HFFc6 (cell line): ENCODE measurements around the gene KIF26B. TPM values are rescaled to one million over a fixed set of nuclear protein-coding genes. Genes with fewer than 3 reads are reported as not detected.

ENCODE experiments used
- DNase-seq: peaks from one replicate; pipeline ENCODE4 v3.0.0-alpha.2; 2018
- H3K27ac Mint-ChIP-seq: 2 replicates; pipeline ENCODE4 v1.8.0; 2020; ENCODE audit warnings: mild to moderate bottlenecking, mixed read lengths
- H3K27me3 Mint-ChIP-seq: 2 replicates; pipeline ENCODE4 v1.8.0; 2021; ENCODE audit warnings: mild to moderate bottlenecking, moderate library complexity, mixed read lengths; ENCODE audit not compliant: insufficient read depth
- H3K36me3 Mint-ChIP-seq: 2 replicates; pipeline ENCODE4 v1.8.0; 2021; ENCODE audit warnings: low read depth, mixed read lengths
- H3K4me1 Mint-ChIP-seq: 2 replicates; pipeline ENCODE4 v1.8.0; 2020; ENCODE audit warnings: low read depth, mixed read lengths
- H3K4me3 Mint-ChIP-seq: 2 replicates; pipeline ENCODE4 v1.8.0; 2020; ENCODE audit warnings: mild to moderate bottlenecking, moderate library complexity, mixed read lengths
- H3K9me3 Mint-ChIP-seq: 2 replicates; pipeline ENCODE4 v1.8.0; 2020; ENCODE audit warnings: mild to moderate bottlenecking, mixed read lengths
- total RNA-seq, 6 experiments: library from RNA; stranded (reverse); fragmentation: NEBNext Ultra II Directional; extraction: Animal tissue kit (Norgen Biotek cat#: 25700); gene quantifications; 2 replicates in 1 of 6; 3 replicates in 5 of 6; pipeline ENCODE4 v1.2.3, GENCODE V29; 2021
- TF ChIP-seq, protein P1 (sequence below): fragments of 200-600 bp; sonication (generic); IDR thresholded peaks from 2 replicates; pipeline ENCODE4 v1.5.0; 2021; ENCODE audit warnings: antibody characterized with exemption, mild to moderate bottlenecking

KIF26B gene
- total RNA-seq, 6 experiments from 2014 or later = 4.6 to 7.5 (median 5.5) TPM

DNA sequence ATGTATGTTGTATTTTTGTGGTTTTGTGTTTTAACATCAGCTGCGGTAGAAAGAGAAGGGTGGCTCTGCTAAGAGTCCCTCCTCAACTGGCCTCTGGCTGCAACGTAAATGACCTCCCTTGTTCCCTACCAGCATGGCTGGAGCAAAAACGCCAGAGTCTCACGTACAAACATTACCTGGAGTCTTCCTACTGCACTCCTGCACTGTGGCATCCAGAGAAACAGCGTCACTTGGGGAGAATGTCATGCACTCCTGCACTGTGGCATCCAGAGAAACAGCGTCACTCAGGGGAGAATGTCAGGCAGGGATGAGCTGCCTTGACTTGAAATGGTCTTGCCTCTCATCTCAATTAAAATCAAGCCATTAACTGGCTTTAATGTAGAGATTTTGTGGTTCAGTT, 314.2 kb downstream of the KIF26B start:
- Mint-ChIP-seq H3K9me3 (no peaks in the 10 kb centered on the region), H3K4me3 (no peak overlapping the region), H3K36me3 (no peaks in the 10 kb centered on the region), H3K4me1 (peaks cover 9% of the 10 kb centered on the region), H3K27ac (no peak overlapping the region), H3K27me3 (no peaks in the 10 kb centered on the region)
- DNase-seq = no peak
- TF ChIP-seq, protein P1, sequence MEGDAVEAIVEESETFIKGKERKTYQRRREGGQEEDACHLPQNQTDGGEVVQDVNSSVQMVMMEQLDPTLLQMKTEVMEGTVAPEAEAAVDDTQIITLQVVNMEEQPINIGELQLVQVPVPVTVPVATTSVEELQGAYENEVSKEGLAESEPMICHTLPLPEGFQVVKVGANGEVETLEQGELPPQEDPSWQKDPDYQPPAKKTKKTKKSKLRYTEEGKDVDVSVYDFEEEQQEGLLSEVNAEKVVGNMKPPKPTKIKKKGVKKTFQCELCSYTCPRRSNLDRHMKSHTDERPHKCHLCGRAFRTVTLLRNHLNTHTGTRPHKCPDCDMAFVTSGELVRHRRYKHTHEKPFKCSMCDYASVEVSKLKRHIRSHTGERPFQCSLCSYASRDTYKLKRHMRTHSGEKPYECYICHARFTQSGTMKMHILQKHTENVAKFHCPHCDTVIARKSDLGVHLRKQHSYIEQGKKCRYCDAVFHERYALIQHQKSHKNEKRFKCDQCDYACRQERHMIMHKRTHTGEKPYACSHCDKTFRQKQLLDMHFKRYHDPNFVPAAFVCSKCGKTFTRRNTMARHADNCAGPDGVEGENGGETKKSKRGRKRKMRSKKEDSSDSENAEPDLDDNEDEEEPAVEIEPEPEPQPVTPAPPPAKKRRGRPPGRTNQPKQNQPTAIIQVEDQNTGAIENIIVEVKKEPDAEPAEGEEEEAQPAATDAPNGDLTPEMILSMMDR = no peak

DNA sequence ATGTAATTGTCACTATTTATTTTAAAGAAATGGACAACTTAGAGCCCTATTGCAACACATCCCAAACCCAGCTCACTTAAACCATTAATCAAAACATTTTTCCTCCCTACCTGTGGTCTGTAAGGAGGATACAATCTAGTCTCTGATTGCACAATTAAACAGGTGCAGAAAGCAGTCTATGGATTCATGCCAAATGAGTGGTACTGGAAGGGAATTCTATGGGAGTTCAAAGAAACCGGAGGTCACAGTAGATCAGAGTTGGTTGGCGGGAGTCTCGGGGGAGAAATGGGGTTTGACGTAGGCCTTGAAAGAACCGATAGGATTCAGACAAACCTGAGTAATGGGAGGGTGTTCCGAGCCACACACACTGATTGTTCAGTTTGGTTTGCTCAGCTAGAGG, 314.9 kb downstream of the KIF26B start:
- no peak for DNase-seq
- H3K27ac Mint-ChIP-seq = no peak overlapping the region
- H3K36me3 Mint-ChIP-seq = no peaks in the 10 kb centered on the region
- H3K4me1 Mint-ChIP-seq = peaks cover 13% of the 10 kb centered on the region
- TF ChIP-seq, protein P1 = no peak
- H3K4me3 Mint-ChIP-seq = no peak overlapping the region
- no peaks in the 10 kb centered on the region for H3K27me3 Mint-ChIP-seq
- H3K9me3 Mint-ChIP-seq = no peaks in the 10 kb centered on the region

- TF ChIP-seq, protein P1 = no peak
- no peaks in the 10 kb centered on the region; the same call in 1 of the 2 replicates for H3K27me3 Mint-ChIP-seq
- H3K27ac Mint-ChIP-seq = no peak overlapping the region
- H3K4me3 Mint-ChIP-seq = no peak overlapping the region; the same call in 1 of the 2 replicates
- H3K9me3 Mint-ChIP-seq = no peaks in the 10 kb centered on the region
- H3K36me3 Mint-ChIP-seq = no peaks in the 10 kb centered on the region
- DNase-seq = peak; percentile 59
- peaks cover 19% of the 10 kb centered on the region for H3K4me1 Mint-ChIP-seq
Measured at GRCh38 chr1:245475126-245475525, 320.3 kb downstream of the KIF26B start.

- no peak for DNase-seq
- TF ChIP-seq, protein P1 = no peak
Measured at GRCh38 chr1:245475961-245476516, 321.3 kb downstream of the KIF26B start.

GRCh38 chr1:245477941-245478340, 323.2 kb downstream of the KIF26B start:
- Mint-ChIP-seq H3K4me3 (no peak overlapping the region), H3K9me3 (no peaks in the 10 kb centered on the region), H3K36me3 (no peaks in the 10 kb centered on the region), H3K4me1 (peaks cover 19% of the 10 kb centered on the region), H3K27ac (no peak overlapping the region), H3K27me3 (no peaks in the 10 kb centered on the region; the same call in 1 of the 2 replicates)
- TF ChIP-seq, protein P1 = no peak
- DNase-seq = no peak

More at GRCh38 chr1:245475961-245476516, 321.3 kb downstream of the KIF26B start:
- Mint-ChIP-seq H3K9me3 (no peaks in the 10 kb centered on the region), H3K27me3 (no peaks in the 10 kb centered on the region; the same call in 1 of the 2 replicates), H3K27ac (no peak overlapping the region), H3K36me3 (no peaks in the 10 kb centered on the region), H3K4me3 (no peak overlapping the region), H3K4me1 (peaks cover 19% of the 10 kb centered on the region)
